ENCODE results near the gene SPTBN2. TPM values are rescaled to one million over a fixed set of nuclear protein-coding genes. Genes with fewer than 3 reads are reported as not detected.

The SPTBN2 gene
- total and polyA plus RNA-seq, 4 donors = 4.7 to 16.1 (median 11.3) TPM

GRCh38 chr11:66670816-66671215 lies 58.2 kb downstream of the SPTBN2 start:
- H3K4me1 ChIP-seq (ENCODE audit: control insufficient read depth in 5 of 5, insufficient read depth in 5 of 5, low read length in 5 of 5) = peaks cover 0 to 14% (median 5%) of the 10 kb centered on the region in 5 donors
- no peak for DNase-seq
- TF ChIP-seq, protein P1, sequence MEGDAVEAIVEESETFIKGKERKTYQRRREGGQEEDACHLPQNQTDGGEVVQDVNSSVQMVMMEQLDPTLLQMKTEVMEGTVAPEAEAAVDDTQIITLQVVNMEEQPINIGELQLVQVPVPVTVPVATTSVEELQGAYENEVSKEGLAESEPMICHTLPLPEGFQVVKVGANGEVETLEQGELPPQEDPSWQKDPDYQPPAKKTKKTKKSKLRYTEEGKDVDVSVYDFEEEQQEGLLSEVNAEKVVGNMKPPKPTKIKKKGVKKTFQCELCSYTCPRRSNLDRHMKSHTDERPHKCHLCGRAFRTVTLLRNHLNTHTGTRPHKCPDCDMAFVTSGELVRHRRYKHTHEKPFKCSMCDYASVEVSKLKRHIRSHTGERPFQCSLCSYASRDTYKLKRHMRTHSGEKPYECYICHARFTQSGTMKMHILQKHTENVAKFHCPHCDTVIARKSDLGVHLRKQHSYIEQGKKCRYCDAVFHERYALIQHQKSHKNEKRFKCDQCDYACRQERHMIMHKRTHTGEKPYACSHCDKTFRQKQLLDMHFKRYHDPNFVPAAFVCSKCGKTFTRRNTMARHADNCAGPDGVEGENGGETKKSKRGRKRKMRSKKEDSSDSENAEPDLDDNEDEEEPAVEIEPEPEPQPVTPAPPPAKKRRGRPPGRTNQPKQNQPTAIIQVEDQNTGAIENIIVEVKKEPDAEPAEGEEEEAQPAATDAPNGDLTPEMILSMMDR (IDR thresholded peaks at IDR 0.05; ENCODE audit: control extremely low read depth, extremely low read depth) = no peak
- 88 to 95% methylated on average over 5 of the region's 5 CpGs for WGBS, 2 donors
- H3K9me3 ChIP-seq (ENCODE audit: control insufficient read depth in 4 of 4, insufficient read depth in 3 of 4, low read length in 3 of 4) = no peaks in the 10 kb centered on the region
- H3K36me3 ChIP-seq (ENCODE audit: control insufficient read depth in 4 of 4, insufficient read depth in 4 of 4, low read length in 4 of 4) = peaks cover 8 to 42% (median 23%) of the 10 kb centered on the region in 4 donors
- ATAC-seq (ENCODE audit: insufficient read depth, low FRiP score) = no peak
- H3K27me3 ChIP-seq (ENCODE audit: control insufficient read depth in 3 of 3, insufficient read depth in 3 of 3, low read length in 2 of 3) = no peaks in the 10 kb centered on the region
- H3K4me3 ChIP-seq = no peak overlapping the region
- H3K27ac ChIP-seq (ENCODE audit: low read depth in 1 of 2, low read length in 1 of 2) = no peak overlapping the region
- H3K9ac ChIP-seq (ENCODE audit: insufficient read depth in 1 of 2, low read length in 2 of 2) = no peak overlapping the region

GRCh38 chr11:66665369-66665768 lies 63.6 kb downstream of the SPTBN2 start:
- Histone ChIP-seq H3K9me3 (ENCODE audit: control insufficient read depth in 4 of 4, insufficient read depth in 3 of 4, low read length in 3 of 4) (no peaks in the 10 kb centered on the region), H3K4me1 (ENCODE audit: control insufficient read depth in 5 of 5, insufficient read depth in 5 of 5, low read length in 5 of 5) (peaks cover 0 to 4% (median 0%) of the 10 kb centered on the region in 5 donors), H3K27ac (ENCODE audit: low read depth in 1 of 2, low read length in 1 of 2) (no peak overlapping the region), H3K9ac (ENCODE audit: insufficient read depth in 1 of 2, low read length in 2 of 2) (no peak overlapping the region), H3K4me3 (no peak overlapping the region), H3K36me3 (ENCODE audit: control insufficient read depth in 4 of 4, insufficient read depth in 4 of 4, low read length in 4 of 4) (peaks cover 14 to 56% (median 30%) of the 10 kb centered on the region in 4 donors), H3K27me3 (ENCODE audit: control insufficient read depth in 3 of 3, insufficient read depth in 3 of 3, low read length in 2 of 3) (no peaks in the 10 kb centered on the region)
- TF ChIP-seq, protein P1 (IDR thresholded peaks at IDR 0.05; ENCODE audit: control extremely low read depth, extremely low read depth) = no peak
- 92 to 96% methylated on average over 11 of the region's 11 CpGs for WGBS, 2 donors
- ATAC-seq (ENCODE audit: insufficient read depth, low FRiP score) (no peak), DNase-seq (no peak)

DNA sequence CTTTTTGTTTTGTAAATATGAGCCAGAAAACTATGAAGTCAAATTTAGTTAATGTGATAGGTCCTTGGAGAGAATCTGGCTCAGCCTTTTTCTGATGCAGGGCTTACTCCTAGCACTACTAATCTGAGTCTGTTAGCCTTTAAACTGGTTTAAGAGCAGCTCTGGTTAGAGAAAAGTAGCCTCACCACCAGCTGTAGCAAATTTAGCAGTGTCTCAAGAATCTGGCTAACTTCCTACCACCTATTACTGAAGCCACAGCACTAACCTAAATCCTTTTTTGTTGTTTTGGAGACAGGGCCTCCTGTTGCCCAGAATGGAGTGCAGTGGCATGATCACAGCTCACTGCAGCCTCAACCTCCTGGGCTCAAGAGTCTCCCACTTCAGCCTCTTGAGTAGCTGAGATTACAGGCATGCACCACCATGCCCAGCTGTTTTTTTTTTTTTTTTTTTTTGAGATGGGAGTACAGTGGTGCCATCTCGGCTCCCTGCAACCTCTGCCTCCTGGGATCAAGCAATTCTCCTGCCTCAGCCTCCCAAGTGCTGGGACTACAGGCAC lies 65.2 kb downstream of the SPTBN2 start:
- H3K4me3 ChIP-seq = no peak overlapping the region
- H3K9me3 ChIP-seq (ENCODE audit: control insufficient read depth in 4 of 4, insufficient read depth in 3 of 4, low read length in 3 of 4) = no peaks in the 10 kb centered on the region
- H3K27ac ChIP-seq (ENCODE audit: low read depth in 1 of 2, low read length in 1 of 2) = no peak overlapping the region
- H3K36me3 ChIP-seq (ENCODE audit: control insufficient read depth in 4 of 4, insufficient read depth in 4 of 4, low read length in 4 of 4) = peaks cover 17 to 56% (median 32%) of the 10 kb centered on the region in 4 donors
- no peak for ATAC-seq (ENCODE audit: insufficient read depth, low FRiP score)
- peaks cover 0 to 3% (median 0%) of the 10 kb centered on the region in 5 donors for H3K4me1 ChIP-seq (ENCODE audit: control insufficient read depth in 5 of 5, insufficient read depth in 5 of 5, low read length in 5 of 5)
- DNase-seq = no peak
- H3K9ac ChIP-seq (ENCODE audit: insufficient read depth in 1 of 2, low read length in 2 of 2) = no peak overlapping the region
- TF ChIP-seq, protein P1 (IDR thresholded peaks at IDR 0.05; ENCODE audit: control extremely low read depth, extremely low read depth) = no peak
- WGBS, 2 donors = 71 to 92% methylated on average over 1 of the region's 1 CpG
- H3K27me3 ChIP-seq (ENCODE audit: control insufficient read depth in 3 of 3, insufficient read depth in 3 of 3, low read length in 2 of 3) = no peaks in the 10 kb centered on the region

DNA sequence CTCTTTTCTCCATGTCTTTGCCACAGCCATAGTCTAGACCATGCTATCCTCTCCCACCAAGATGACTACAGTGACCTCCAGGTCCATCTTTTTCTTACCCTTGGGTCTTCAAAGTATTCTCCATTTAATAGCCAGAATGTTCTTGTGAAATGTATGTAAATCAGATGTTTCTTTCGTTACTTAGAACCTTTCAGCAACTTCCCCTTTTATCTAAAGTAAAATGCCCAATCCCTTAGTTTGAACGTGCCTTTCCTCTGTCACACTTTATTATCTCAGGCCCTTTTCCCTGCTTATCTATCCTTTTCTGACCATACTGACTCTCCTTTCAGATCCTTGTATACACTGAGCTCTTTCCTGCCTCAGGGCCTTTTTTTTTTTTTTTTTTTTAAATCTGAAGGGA lies 69.3 kb downstream of the SPTBN2 start:
- H3K4me1 ChIP-seq (ENCODE audit: control insufficient read depth in 5 of 5, insufficient read depth in 5 of 5, low read length in 5 of 5) = no peaks in the 10 kb centered on the region
- H3K27me3 ChIP-seq (ENCODE audit: control insufficient read depth in 3 of 3, insufficient read depth in 3 of 3, low read length in 2 of 3) = no peaks in the 10 kb centered on the region
- peaks cover 9 to 22% (median 17%) of the 10 kb centered on the region in 4 donors for H3K36me3 ChIP-seq (ENCODE audit: control insufficient read depth in 4 of 4, insufficient read depth in 4 of 4, low read length in 4 of 4)
- no peak for ATAC-seq (ENCODE audit: insufficient read depth, low FRiP score)
- TF ChIP-seq, protein P1 (IDR thresholded peaks at IDR 0.05; ENCODE audit: control extremely low read depth, extremely low read depth) = no peak
- DNase-seq = no peak
- no peak overlapping the region for H3K4me3 ChIP-seq
- H3K9me3 ChIP-seq (ENCODE audit: control insufficient read depth in 4 of 4, insufficient read depth in 3 of 4, low read length in 3 of 4) = no peaks in the 10 kb centered on the region
- WGBS, 2 donors = 29 to 51% methylated on average over 2 of the region's 2 CpGs
- H3K27ac ChIP-seq (ENCODE audit: low read depth in 1 of 2, low read length in 1 of 2) = no peak overlapping the region
- no peak overlapping the region for H3K9ac ChIP-seq (ENCODE audit: insufficient read depth in 1 of 2, low read length in 2 of 2)

Data from lung (tissue), 12 donors.